ENCODE data around the gene KRTAP5-6. TPM values are rescaled to one million over a fixed set of nuclear protein-coding genes. Genes with fewer than 3 reads are reported as not detected.
"Not testable (repeated sequence)": the region's sequence is repeated elsewhere in the genome, so short reads cannot be mapped to it uniquely, and the experiment has no call there.

The KRTAP5-6 gene
- total RNA-seq, 1 donor from 2014 or later, result not detected

- no peak for DNase-seq (ENCODE audit: low spot score)
- Mint-ChIP-seq H3K36me3 (ENCODE audit: low read depth, unreplicated experiment) (no peaks in the 10 kb centered on the region), H3K4me3 (ENCODE audit: unreplicated experiment) (no peak overlapping the region), H3K4me1 (ENCODE audit: unreplicated experiment) (peaks cover 3% of the 10 kb centered on the region), H3K27ac (ENCODE audit: unreplicated experiment) (no peak overlapping the region), H3K27me3 (ENCODE audit: unreplicated experiment) (peaks cover 10% of the 10 kb centered on the region), H3K9me3 (ENCODE audit: unreplicated experiment) (no peaks in the 10 kb centered on the region)
- TF ChIP-seq, protein P1, sequence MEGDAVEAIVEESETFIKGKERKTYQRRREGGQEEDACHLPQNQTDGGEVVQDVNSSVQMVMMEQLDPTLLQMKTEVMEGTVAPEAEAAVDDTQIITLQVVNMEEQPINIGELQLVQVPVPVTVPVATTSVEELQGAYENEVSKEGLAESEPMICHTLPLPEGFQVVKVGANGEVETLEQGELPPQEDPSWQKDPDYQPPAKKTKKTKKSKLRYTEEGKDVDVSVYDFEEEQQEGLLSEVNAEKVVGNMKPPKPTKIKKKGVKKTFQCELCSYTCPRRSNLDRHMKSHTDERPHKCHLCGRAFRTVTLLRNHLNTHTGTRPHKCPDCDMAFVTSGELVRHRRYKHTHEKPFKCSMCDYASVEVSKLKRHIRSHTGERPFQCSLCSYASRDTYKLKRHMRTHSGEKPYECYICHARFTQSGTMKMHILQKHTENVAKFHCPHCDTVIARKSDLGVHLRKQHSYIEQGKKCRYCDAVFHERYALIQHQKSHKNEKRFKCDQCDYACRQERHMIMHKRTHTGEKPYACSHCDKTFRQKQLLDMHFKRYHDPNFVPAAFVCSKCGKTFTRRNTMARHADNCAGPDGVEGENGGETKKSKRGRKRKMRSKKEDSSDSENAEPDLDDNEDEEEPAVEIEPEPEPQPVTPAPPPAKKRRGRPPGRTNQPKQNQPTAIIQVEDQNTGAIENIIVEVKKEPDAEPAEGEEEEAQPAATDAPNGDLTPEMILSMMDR (IDR thresholded peaks at IDR 0.05; ENCODE audit: unreplicated experiment), result no peak
Observed at GRCh38 chr11:1656670-1657069, 40.3 kb upstream of the KRTAP5-6 start.

DNA sequence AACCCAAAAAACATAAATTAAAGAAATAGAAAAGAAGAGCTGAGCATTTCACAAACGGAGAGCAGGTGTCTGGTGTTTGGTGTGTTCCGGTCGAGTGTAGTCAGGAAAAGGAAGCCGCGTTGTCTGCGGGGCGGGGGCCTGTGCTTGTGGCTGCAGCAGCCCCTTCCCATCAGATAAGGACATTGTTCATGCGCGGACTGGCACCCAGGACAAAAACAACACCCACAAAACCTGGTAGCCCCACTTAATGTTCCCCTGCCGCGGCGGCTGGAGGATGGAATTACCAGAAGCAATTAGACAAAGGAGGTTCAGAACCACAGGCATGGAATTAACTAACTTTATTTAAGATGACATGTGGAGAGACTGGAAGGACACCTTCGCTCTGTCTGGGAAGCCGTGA, 37.5 kb upstream of the KRTAP5-6 start:
- TF ChIP-seq, protein P1 (IDR thresholded peaks at IDR 0.05; ENCODE audit: unreplicated experiment), result no peak
- H3K9me3 Mint-ChIP-seq (ENCODE audit: unreplicated experiment), result no peaks in the 10 kb centered on the region
- no peak overlapping the region for H3K27ac Mint-ChIP-seq (ENCODE audit: unreplicated experiment)
- DNase-seq (ENCODE audit: low spot score), result no peak
- H3K4me3 Mint-ChIP-seq (ENCODE audit: unreplicated experiment), result no peak overlapping the region
- H3K27me3 Mint-ChIP-seq (ENCODE audit: unreplicated experiment), result peaks cover 7% of the 10 kb centered on the region
- peaks cover 3% of the 10 kb centered on the region for H3K4me1 Mint-ChIP-seq (ENCODE audit: unreplicated experiment)
- H3K36me3 Mint-ChIP-seq (ENCODE audit: low read depth, unreplicated experiment), result no peaks in the 10 kb centered on the region

DNA sequence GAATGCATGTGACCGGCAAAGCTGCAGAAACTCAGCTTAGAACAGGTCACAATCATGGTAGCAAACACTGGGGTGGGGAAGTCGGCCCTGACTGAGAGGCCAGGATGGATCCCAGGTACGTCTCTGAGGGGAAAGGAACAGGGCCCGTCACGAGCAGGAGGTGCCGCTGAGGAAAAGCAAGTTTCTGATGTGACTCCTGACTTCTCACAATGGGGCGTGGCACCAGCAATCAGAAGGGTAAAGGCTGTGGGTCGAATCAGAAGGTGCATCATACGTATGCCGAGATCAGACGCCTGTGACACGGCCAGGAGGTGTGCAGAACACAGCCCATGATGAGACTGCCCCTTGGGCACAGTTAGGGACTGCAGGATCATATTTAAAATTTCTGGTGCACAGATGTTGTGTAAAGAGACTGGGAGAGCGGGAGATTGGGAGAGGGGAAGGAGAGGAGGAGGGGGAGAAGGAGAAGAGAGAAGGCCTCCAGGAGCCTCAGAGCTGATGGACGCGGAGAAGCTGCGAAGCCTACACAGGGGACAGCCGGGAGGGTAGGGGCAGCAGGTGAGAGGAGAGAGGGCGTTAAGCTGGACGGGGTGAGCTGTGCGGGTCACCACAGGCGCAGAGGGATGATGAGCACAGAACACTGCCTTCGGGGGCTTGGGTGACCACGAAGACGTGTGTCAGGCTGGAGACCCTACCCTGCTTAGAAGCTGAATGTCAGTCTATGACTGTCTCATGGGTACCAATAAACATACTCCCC, 36.7 kb upstream of the KRTAP5-6 start:
- Mint-ChIP-seq H3K4me3 (ENCODE audit: unreplicated experiment) (no peak overlapping the region), H3K4me1 (ENCODE audit: unreplicated experiment) (peaks cover 3% of the 10 kb centered on the region), H3K9me3 (ENCODE audit: unreplicated experiment) (no peaks in the 10 kb centered on the region), H3K27me3 (ENCODE audit: unreplicated experiment) (peaks cover 5% of the 10 kb centered on the region), H3K27ac (ENCODE audit: unreplicated experiment) (no peak overlapping the region), H3K36me3 (ENCODE audit: low read depth, unreplicated experiment) (no peaks in the 10 kb centered on the region)
- TF ChIP-seq, protein P1 (IDR thresholded peaks at IDR 0.05; ENCODE audit: unreplicated experiment), result no peak
- DNase-seq (ENCODE audit: low spot score), result no peak

- not testable (repeated sequence) for H3K36me3 Mint-ChIP-seq (ENCODE audit: low read depth, unreplicated experiment); H3K27me3 Mint-ChIP-seq (ENCODE audit: unreplicated experiment); H3K4me3 Mint-ChIP-seq (ENCODE audit: unreplicated experiment); H3K27ac Mint-ChIP-seq (ENCODE audit: unreplicated experiment); DNase-seq (ENCODE audit: low spot score); H3K9me3 Mint-ChIP-seq (ENCODE audit: unreplicated experiment); H3K4me1 Mint-ChIP-seq (ENCODE audit: unreplicated experiment)
Observed at GRCh38 chr11:1661454-1662269, 35.3 kb upstream of the KRTAP5-6 start.

- not testable (repeated sequence) for H3K27ac Mint-ChIP-seq (ENCODE audit: unreplicated experiment); H3K4me3 Mint-ChIP-seq (ENCODE audit: unreplicated experiment); H3K9me3 Mint-ChIP-seq (ENCODE audit: unreplicated experiment); H3K36me3 Mint-ChIP-seq (ENCODE audit: low read depth, unreplicated experiment); H3K4me1 Mint-ChIP-seq (ENCODE audit: unreplicated experiment); H3K27me3 Mint-ChIP-seq (ENCODE audit: unreplicated experiment); DNase-seq (ENCODE audit: low spot score)
Observed at GRCh38 chr11:1662699-1663283, 34.2 kb upstream of the KRTAP5-6 start.
